ENCODE results near the gene TUBA8. TPM values are rescaled to one million over a fixed set of nuclear protein-coding genes. Genes with fewer than 3 reads are reported as not detected.
"Not testable (repeated sequence)": the region's sequence is repeated elsewhere in the genome, so short reads cannot be mapped to it uniquely, and the experiment has no call there.

TUBA8 gene
- total RNA-seq, 1 donor from 2014 or later = 247 TPM

GRCh38 chr22:18116634-18117033, 6.0 kb downstream of the TUBA8 start:
- DNase-seq = no peak
- intact Hi-C loops (cut with DNase I) = no loop called here
- no peak for ATAC-seq (ENCODE audit: poor library complexity)

GRCh38 chr22:18118345-18118915, 7.8 kb downstream of the TUBA8 start:
- ATAC-seq (ENCODE audit: poor library complexity) (no peak), DNase-seq (no peak)
- intact Hi-C loops (cut with DNase I) = no loop called here

GRCh38 chr22:18119409-18120110, 9.0 kb downstream of the TUBA8 start:
- DNase-seq = peak; percentile 63
- ATAC-seq (ENCODE audit: poor library complexity) = peak; percentile 79

GRCh38 chr22:18120857-18121256, 10.2 kb downstream of the TUBA8 start:
- intact Hi-C loops (cut with DNase I) = no loop called here
- no peak for DNase-seq
- no peak for ATAC-seq (ENCODE audit: poor library complexity)

More at GRCh38 chr22:18119409-18120110, 9.0 kb downstream of the TUBA8 start:
- intact Hi-C loops (cut with DNase I) = no loop called here

GRCh38 chr22:18121506-18121905, 10.9 kb downstream of the TUBA8 start:
- intact Hi-C loops (cut with DNase I) = no loop called here
- no peak for DNase-seq
- ATAC-seq (ENCODE audit: poor library complexity) = no peak

GRCh38 chr22:18121954-18122554, 11.4 kb downstream of the TUBA8 start:
- ATAC-seq (ENCODE audit: poor library complexity) (no peak), DNase-seq (no peak)
- intact Hi-C loops (cut with DNase I) = no loop called here

GRCh38 chr22:18123476-18124025, 12.9 kb downstream of the TUBA8 start:
- ATAC-seq (ENCODE audit: poor library complexity); intact Hi-C loops (cut with DNase I); DNase-seq: not testable (repeated sequence)

- ATAC-seq (ENCODE audit: poor library complexity) = no peak
- intact Hi-C loops (cut with DNase I) = no loop called here
- DNase-seq = no peak
Measured at GRCh38 chr22:18126606-18127005, 16.0 kb downstream of the TUBA8 start.

- no peak for ATAC-seq (ENCODE audit: poor library complexity)
- intact Hi-C loops (cut with DNase I) = no loop called here
- peak; percentile 6 for DNase-seq
Measured at GRCh38 chr22:18130018-18130417, 19.4 kb downstream of the TUBA8 start.

- no peak for ATAC-seq (ENCODE audit: poor library complexity)
- DNase-seq = peak; percentile 40
- intact Hi-C loops (cut with DNase I) = no loop called here
Measured at GRCh38 chr22:18130699-18131429, 20.3 kb downstream of the TUBA8 start.

- intact Hi-C loops (cut with DNase I) = no loop called here
- no peak for DNase-seq
- ATAC-seq (ENCODE audit: poor library complexity) = peak; percentile 82
Measured at GRCh38 chr22:18133452-18133851, 22.8 kb downstream of the TUBA8 start.

GRCh38 chr22:18136563-18137320, 26.1 kb downstream of the TUBA8 start:
- no peak for DNase-seq
- intact Hi-C loops (cut with DNase I) = no loop called here
- no peak for ATAC-seq (ENCODE audit: poor library complexity)

- DNase-seq; intact Hi-C loops (cut with DNase I); ATAC-seq (ENCODE audit: poor library complexity): not testable (repeated sequence)
Measured at GRCh38 chr22:18141004-18141403, 30.4 kb downstream of the TUBA8 start.

- DNase-seq (no peak), ATAC-seq (ENCODE audit: poor library complexity) (no peak)
- intact Hi-C loops (cut with DNase I) = no loop called here
Measured at GRCh38 chr22:18144105-18144504, 33.5 kb downstream of the TUBA8 start.

- intact Hi-C loops (cut with DNase I) = no loop called here
- no peak for ATAC-seq (ENCODE audit: poor library complexity)
- DNase-seq = no peak
Measured at GRCh38 chr22:18145676-18146388, 35.2 kb downstream of the TUBA8 start.

GRCh38 chr22:18146389-18146753, 35.8 kb downstream of the TUBA8 start:
- ATAC-seq (ENCODE audit: poor library complexity) = no peak
- intact Hi-C loops (cut with DNase I) = no loop called here
- no peak for DNase-seq

GRCh38 chr22:18147791-18148190, 37.2 kb downstream of the TUBA8 start:
- no peak for ATAC-seq (ENCODE audit: poor library complexity)
- intact Hi-C loops (cut with DNase I) = no loop called here
- no peak for DNase-seq
